ENCODE results near the gene FASLG.

The FASLG gene

DNA sequence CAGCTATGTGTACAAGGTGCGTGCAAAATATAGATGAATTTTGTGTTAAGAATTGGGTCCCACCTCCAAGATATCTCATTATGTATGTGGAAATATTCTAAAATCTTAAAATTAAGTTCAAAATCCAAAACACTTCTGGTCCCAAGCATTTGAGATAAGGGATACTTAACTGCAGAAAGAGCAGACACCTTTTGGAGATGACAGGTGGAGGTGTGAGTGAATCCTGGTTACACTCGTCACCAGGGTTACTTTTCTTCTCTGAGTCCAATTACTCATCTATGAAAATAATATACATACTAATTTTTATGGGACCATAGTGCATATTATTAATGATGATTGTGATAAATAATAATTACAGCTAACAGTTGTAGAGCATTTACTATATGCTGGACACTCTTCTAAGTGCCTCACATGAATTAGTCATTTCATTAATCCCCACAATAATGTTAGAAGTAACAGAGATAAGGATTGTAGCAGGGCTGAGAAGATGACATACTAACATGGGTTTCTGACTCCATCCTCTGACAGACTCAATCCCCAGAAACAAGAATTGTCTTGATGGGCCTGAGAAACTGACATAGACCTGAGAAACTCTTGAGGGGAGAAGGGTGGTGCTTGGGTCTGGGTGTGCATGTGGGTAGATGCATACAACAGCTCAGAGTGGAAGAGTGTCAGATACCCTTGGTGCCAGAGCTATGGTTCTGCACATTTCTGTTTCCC is 8.3 kb upstream of the FASLG start:
- Histone ChIP-seq H3K27me3 (ENCODE audit: insufficient read depth, low read depth) (no peaks in the 10 kb centered on the region), H3K4me2 (no peak overlapping the region), H2AFZ (ENCODE audit: low read depth) (no peak overlapping the region), H4K20me1 (ENCODE audit: insufficient read depth) (no peaks in the 10 kb centered on the region), H3K79me2 (ENCODE audit: insufficient read depth, low read depth) (no peaks in the 10 kb centered on the region), H3K27ac (no peak overlapping the region), H3K4me3 (IDR thresholded peaks at IDR 0.05; ENCODE audit: insufficient read depth, low read depth, low read length) (no peak overlapping the region), H3K36me3 (ENCODE audit: insufficient read depth) (no peaks in the 10 kb centered on the region), H3K4me1 (ENCODE audit: low read depth, poor library complexity, severe bottlenecking) (no peaks in the 10 kb centered on the region), H3K9ac (no peak overlapping the region)
- TF ChIP-seq, protein P1, sequence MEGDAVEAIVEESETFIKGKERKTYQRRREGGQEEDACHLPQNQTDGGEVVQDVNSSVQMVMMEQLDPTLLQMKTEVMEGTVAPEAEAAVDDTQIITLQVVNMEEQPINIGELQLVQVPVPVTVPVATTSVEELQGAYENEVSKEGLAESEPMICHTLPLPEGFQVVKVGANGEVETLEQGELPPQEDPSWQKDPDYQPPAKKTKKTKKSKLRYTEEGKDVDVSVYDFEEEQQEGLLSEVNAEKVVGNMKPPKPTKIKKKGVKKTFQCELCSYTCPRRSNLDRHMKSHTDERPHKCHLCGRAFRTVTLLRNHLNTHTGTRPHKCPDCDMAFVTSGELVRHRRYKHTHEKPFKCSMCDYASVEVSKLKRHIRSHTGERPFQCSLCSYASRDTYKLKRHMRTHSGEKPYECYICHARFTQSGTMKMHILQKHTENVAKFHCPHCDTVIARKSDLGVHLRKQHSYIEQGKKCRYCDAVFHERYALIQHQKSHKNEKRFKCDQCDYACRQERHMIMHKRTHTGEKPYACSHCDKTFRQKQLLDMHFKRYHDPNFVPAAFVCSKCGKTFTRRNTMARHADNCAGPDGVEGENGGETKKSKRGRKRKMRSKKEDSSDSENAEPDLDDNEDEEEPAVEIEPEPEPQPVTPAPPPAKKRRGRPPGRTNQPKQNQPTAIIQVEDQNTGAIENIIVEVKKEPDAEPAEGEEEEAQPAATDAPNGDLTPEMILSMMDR (conservative IDR thresholded peaks at IDR 0.05; ENCODE audit: low read depth, low read length): no peak

DNA sequence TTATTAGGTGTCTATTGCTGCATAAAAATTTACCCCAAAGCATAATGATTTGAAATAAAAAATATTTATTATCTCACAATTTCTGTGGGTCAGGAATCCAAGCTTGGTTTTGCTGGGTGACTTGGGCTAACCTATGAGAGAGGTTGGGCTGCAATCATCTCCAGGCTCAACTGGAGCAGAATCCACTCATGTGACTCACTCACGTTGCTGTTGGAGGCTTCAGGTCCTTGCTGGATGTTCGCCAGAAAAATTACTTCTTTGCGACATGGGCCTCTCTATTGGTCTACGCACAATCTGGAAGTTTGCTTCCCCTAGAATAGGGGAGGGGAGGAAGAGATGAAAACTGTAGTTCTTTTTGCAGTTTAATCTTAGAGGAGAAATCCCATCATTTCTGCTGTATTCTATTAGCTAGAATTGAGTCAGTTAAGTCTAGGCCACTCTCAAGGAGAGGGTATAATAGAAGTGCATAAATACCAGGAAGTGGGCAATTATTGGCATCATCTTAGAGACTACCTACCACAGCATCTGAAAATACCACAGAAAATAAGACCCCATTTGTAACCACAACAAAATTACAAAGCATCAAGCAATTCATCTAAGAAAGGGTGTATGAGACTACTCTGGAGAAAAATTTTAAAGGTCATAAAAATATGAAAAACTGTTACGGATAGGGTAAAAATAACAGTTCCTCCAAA is 5.7 kb upstream of the FASLG start:
- no peak overlapping the region for H3K27ac ChIP-seq
- H2AFZ ChIP-seq (ENCODE audit: low read depth): no peak overlapping the region
- H3K4me1 ChIP-seq (ENCODE audit: low read depth, poor library complexity, severe bottlenecking): no peaks in the 10 kb centered on the region
- no peaks in the 10 kb centered on the region for H4K20me1 ChIP-seq (ENCODE audit: insufficient read depth)
- no peak overlapping the region for H3K4me3 ChIP-seq (IDR thresholded peaks at IDR 0.05; ENCODE audit: insufficient read depth, low read depth, low read length)
- no peaks in the 10 kb centered on the region for H3K36me3 ChIP-seq (ENCODE audit: insufficient read depth)
- TF ChIP-seq, protein P1 (conservative IDR thresholded peaks at IDR 0.05; ENCODE audit: low read depth, low read length): no peak
- no peak overlapping the region for H3K9ac ChIP-seq
- H3K4me2 ChIP-seq: no peak overlapping the region
- no peaks in the 10 kb centered on the region for H3K27me3 ChIP-seq (ENCODE audit: insufficient read depth, low read depth)
- no peaks in the 10 kb centered on the region for H3K79me2 ChIP-seq (ENCODE audit: insufficient read depth, low read depth)

DNA sequence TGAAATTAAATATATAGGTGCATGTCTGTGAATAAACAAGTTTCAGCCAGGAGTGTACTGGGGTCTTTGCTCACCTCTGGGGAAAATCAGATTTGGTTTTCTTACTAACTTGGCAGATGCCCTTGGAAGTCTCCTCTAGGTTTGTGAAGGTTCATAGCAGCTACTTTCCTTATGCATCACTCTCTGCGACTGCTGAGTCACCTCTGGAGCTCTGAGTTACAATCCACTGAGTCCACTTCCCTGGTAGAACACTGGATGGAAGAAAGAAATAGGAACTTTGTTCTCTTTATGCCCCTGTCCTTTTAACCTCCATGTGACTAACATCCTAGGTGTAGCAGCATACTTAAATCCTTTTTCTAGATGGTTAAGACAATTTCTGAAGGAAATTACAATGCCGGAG is 4.4 kb upstream of the FASLG start:
- Histone ChIP-seq H3K4me2 (no peak overlapping the region), H4K20me1 (ENCODE audit: insufficient read depth) (no peaks in the 10 kb centered on the region), H3K9ac (no peak overlapping the region), H3K4me1 (ENCODE audit: low read depth, poor library complexity, severe bottlenecking) (no peaks in the 10 kb centered on the region), H3K4me3 (IDR thresholded peaks at IDR 0.05; ENCODE audit: insufficient read depth, low read depth, low read length) (no peak overlapping the region), H3K27ac (no peak overlapping the region), H3K36me3 (ENCODE audit: insufficient read depth) (no peaks in the 10 kb centered on the region), H2AFZ (ENCODE audit: low read depth) (no peak overlapping the region), H3K79me2 (ENCODE audit: insufficient read depth, low read depth) (no peaks in the 10 kb centered on the region), H3K27me3 (ENCODE audit: insufficient read depth, low read depth) (no peaks in the 10 kb centered on the region)
- TF ChIP-seq, protein P1 (conservative IDR thresholded peaks at IDR 0.05; ENCODE audit: low read depth, low read length): no peak

DNA sequence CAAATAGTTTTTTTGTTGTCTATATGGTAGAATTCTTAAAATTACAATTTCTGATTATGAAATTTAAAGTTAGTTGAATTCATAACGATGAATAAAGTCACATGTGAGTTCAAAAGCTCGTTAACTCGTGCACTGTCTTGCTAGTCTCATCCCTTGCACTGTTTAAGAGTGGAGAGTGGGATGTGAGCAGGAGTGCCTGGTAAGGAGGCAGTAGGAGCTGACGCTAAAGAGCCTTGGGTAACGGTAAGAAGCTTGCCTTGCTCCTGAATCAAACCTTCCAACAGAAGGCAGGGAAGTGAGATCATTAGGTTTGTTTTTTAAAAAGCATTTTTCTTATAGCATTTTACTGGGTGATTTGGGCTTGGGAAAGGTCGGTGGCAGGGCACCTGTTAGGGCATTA is 2.3 kb upstream of the FASLG start:
- H3K79me2 ChIP-seq (ENCODE audit: insufficient read depth, low read depth): no peaks in the 10 kb centered on the region
- H4K20me1 ChIP-seq (ENCODE audit: insufficient read depth): no peaks in the 10 kb centered on the region
- H3K36me3 ChIP-seq (ENCODE audit: insufficient read depth): no peaks in the 10 kb centered on the region
- H3K27ac ChIP-seq: no peak overlapping the region
- TF ChIP-seq, protein P1 (conservative IDR thresholded peaks at IDR 0.05; ENCODE audit: low read depth, low read length): no peak
- no peaks in the 10 kb centered on the region for H3K27me3 ChIP-seq (ENCODE audit: insufficient read depth, low read depth)
- H3K9ac ChIP-seq: no peak overlapping the region
- H3K4me3 ChIP-seq (IDR thresholded peaks at IDR 0.05; ENCODE audit: insufficient read depth, low read depth, low read length): no peak overlapping the region
- H3K4me2 ChIP-seq: no peak overlapping the region
- H2AFZ ChIP-seq (ENCODE audit: low read depth): no peak overlapping the region
- H3K4me1 ChIP-seq (ENCODE audit: low read depth, poor library complexity, severe bottlenecking): no peaks in the 10 kb centered on the region

All from KMS-11 (cell line).